Measurements from ENCODE around the gene USH1G. TPM values are rescaled to one million over a fixed set of nuclear protein-coding genes. Genes with fewer than 3 reads are reported as not detected.

USH1G gene
- polyA plus RNA-seq, 1 donor from 2014 or later, result not detected

- Histone ChIP-seq H3K4me3 (ENCODE audit: low read length) (peak within 1 kb of the TSS; percentile 47), H4K20me1 (ENCODE audit: insufficient read depth) (no peaks in the 10 kb centered on the region), H3K36me3 (ENCODE audit: insufficient read depth, low read length) (no peaks in the 10 kb centered on the region), H2AFZ (ENCODE audit: low read depth, low read length) (no peak within 1 kb of the TSS), H3K79me2 (replicated peaks; ENCODE audit: insufficient read depth, low read length) (no peaks in the 10 kb centered on the region), H3K9me2 (ENCODE audit: insufficient read depth, low read length) (no peaks in the 10 kb centered on the region), H3F3A (ENCODE audit: insufficient read depth, low read length, poor library complexity, severe bottlenecking) (no peaks in the 10 kb centered on the region), H3K9me3 (ENCODE audit: low read length) (no peaks in the 10 kb centered on the region), H3K27ac (ENCODE audit: low read length) (no peak within 1 kb of the TSS), H3K27me3 (ENCODE audit: insufficient read depth, low read depth, low read length) (peaks cover 86% of the 10 kb centered on the region), H3K4me2 (ENCODE audit: low read length) (no peak within 1 kb of the TSS), H3K9ac (ENCODE audit: low read length) (no peak within 1 kb of the TSS)
- TF ChIP-seq EZH2 (IDR thresholded peaks at IDR 0.05; ENCODE audit: borderline replicate concordance, insufficient read depth, low read length, poor library complexity, severe bottlenecking) (peak; percentile 20), MXI1 (conservative IDR thresholded peaks at IDR 0.05; ENCODE audit: poor library complexity, severe bottlenecking) (no peak)
Measured at GRCh38 chr17:74935585-74936469, 12.8 kb upstream of the USH1G start, which contains the start of gene OTOP3. Gene OTOP3, plus strand, starts transcription at chr17:74935898. Its CDS starts 24 bp downstream, at chr17:74935922.

GRCh38 chr17:74935048-74935447 lies 12.0 kb upstream of the USH1G start:
- H3K9me2 ChIP-seq (ENCODE audit: insufficient read depth, low read length), result no peaks in the 10 kb centered on the region
- no peaks in the 10 kb centered on the region for H3K9me3 ChIP-seq (ENCODE audit: low read length)
- H4K20me1 ChIP-seq (ENCODE audit: insufficient read depth), result no peaks in the 10 kb centered on the region
- H3K27ac ChIP-seq (ENCODE audit: low read length), result no peak overlapping the region
- no peaks in the 10 kb centered on the region for H3K36me3 ChIP-seq (ENCODE audit: insufficient read depth, low read length)
- H3K9ac ChIP-seq (ENCODE audit: low read length), result no peak overlapping the region
- H3K79me2 ChIP-seq (replicated peaks; ENCODE audit: insufficient read depth, low read length), result no peaks in the 10 kb centered on the region
- no peak overlapping the region for H3K4me3 ChIP-seq (ENCODE audit: low read length)
- no peak overlapping the region for H3K4me2 ChIP-seq (ENCODE audit: low read length)
- peaks cover 78% of the 10 kb centered on the region for H3K27me3 ChIP-seq (ENCODE audit: insufficient read depth, low read depth, low read length)
- no peak for TF ChIP-seq EZH2 (IDR thresholded peaks at IDR 0.05; ENCODE audit: borderline replicate concordance, insufficient read depth, low read length, poor library complexity, severe bottlenecking)
- no peak for TF ChIP-seq SMC3 (conservative IDR thresholded peaks at IDR 0.05; ENCODE audit: poor library complexity)
- no peak for TF ChIP-seq TAF1 (IDR thresholded peaks at IDR 0.05; ENCODE audit: low read depth)
- TF ChIP-seq EP300 (conservative IDR thresholded peaks at IDR 0.05; ENCODE audit: poor library complexity, severe bottlenecking), result no peak
- no peak for TF ChIP-seq MXI1 (conservative IDR thresholded peaks at IDR 0.05; ENCODE audit: poor library complexity, severe bottlenecking)
- no peak for TF ChIP-seq POLR2AphosphoS5 (IDR thresholded peaks at IDR 0.05)
- TF ChIP-seq REST (IDR thresholded peaks at IDR 0.05; ENCODE audit: borderline replicate concordance), result no peak
- no peak for TF ChIP-seq RAD21 (conservative IDR thresholded peaks at IDR 0.05)
- TF ChIP-seq, protein P1, sequence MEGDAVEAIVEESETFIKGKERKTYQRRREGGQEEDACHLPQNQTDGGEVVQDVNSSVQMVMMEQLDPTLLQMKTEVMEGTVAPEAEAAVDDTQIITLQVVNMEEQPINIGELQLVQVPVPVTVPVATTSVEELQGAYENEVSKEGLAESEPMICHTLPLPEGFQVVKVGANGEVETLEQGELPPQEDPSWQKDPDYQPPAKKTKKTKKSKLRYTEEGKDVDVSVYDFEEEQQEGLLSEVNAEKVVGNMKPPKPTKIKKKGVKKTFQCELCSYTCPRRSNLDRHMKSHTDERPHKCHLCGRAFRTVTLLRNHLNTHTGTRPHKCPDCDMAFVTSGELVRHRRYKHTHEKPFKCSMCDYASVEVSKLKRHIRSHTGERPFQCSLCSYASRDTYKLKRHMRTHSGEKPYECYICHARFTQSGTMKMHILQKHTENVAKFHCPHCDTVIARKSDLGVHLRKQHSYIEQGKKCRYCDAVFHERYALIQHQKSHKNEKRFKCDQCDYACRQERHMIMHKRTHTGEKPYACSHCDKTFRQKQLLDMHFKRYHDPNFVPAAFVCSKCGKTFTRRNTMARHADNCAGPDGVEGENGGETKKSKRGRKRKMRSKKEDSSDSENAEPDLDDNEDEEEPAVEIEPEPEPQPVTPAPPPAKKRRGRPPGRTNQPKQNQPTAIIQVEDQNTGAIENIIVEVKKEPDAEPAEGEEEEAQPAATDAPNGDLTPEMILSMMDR (IDR thresholded peaks at IDR 0.05; ENCODE audit: poor library complexity, severe bottlenecking), result no peak
- H3F3A ChIP-seq (ENCODE audit: insufficient read depth, low read length, poor library complexity, severe bottlenecking), result no peaks in the 10 kb centered on the region
- H2AFZ ChIP-seq (ENCODE audit: low read depth, low read length), result no peak overlapping the region

Data from neural cell (in vitro differentiated cells).